ENCODE data around the gene DENND2A. TPM values are rescaled to one million over a fixed set of nuclear protein-coding genes. Genes with fewer than 3 reads are reported as not detected.

Gene DENND2A
- total and polyA plus RNA-seq, 10 of the 15 experiments (the other 5 are each of a cell fraction or from before 2014, with no cell fraction given), result 0.01 TPM; not detected in 9

DNA sequence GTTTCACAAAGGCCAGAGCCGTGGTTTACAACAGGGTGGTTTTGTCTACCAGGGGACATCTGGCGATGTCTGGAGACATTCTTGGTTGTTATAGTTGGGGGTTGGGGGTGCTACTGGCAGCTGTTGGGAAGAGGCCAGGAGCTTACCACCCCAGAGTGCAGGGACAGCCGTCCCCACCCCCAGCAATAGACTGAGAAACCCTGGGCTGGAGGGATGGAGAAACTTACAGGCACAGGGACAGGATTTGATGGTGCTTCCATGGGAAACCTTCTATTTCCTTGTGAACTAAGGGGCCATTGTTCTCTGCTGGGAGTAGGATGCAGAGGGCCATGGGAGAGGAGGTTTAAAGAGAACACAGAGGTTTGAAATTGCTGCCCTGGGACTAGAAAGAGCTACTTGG is 43.0 kb upstream of the DENND2A start:
- no TSS peak for BruUV-seq (replicated peaks)
- SMC1A ChIA-PET (ENCODE audit: uncharacterized antibody, unreplicated experiment), result interaction anchor here (1.9 kb wide), 1 partner anchor 9 kb away, joined by 4 read pairs; no protein-coding TSS in a partner anchor
- CTCF ChIA-PET, result interaction anchor here (1.4 kb wide), 1 partner anchor 330 kb away, joined by 3 read pairs; no protein-coding TSS in a partner anchor

GRCh38 chr7:140681766-140682165 is 41.2 kb upstream of the DENND2A start:
- in situ Hi-C loops (cut with MboI) (no loop called here), intact Hi-C loops (cut with micrococcal nuclease; ENCODE audit: unreplicated experiment) (no loop called here)
- Histone ChIP-seq H3K27me3 (replicated peaks in 1 of 2; ENCODE audit: control insufficient read depth in 2 of 2, insufficient read depth in 2 of 2, low read length in 1 of 2) (no peaks in the 10 kb centered on the region), H2AFZ (ENCODE audit: control insufficient read depth, low read depth, low read length) (no peak overlapping the region), H3K79me2 (ENCODE audit: control insufficient read depth, insufficient read depth, low read length) (no peaks in the 10 kb centered on the region), H3K4me3 (no peak overlapping the region), H3K4me1 (ENCODE audit: control insufficient read depth, insufficient read depth, low read length) (peaks cover under 1% of the 10 kb centered on the region; the same call in 1 of the 2 replicates), H3K4me2 (ENCODE audit: control insufficient read depth, insufficient read depth) (no peak overlapping the region), H3K27ac (ENCODE audit: control insufficient read depth, insufficient read depth) (no peak overlapping the region), H3K9ac (ENCODE audit: control insufficient read depth, insufficient read depth, low read length) (no peak overlapping the region), H4K20me1 (ENCODE audit: control insufficient read depth, insufficient read depth) (no peaks in the 10 kb centered on the region), H3K9me3 (replicated peaks; ENCODE audit: control insufficient read depth, insufficient read depth, low read length) (no peaks in the 10 kb centered on the region), H3K36me3 (ENCODE audit: control insufficient read depth in 2 of 2, insufficient read depth in 2 of 2, low read length in 1 of 2) (peaks cover 0 to 4% of the 10 kb centered on the region in 2 experiments; a peak in 1 of 4 replicates)
- ChIA-PET RAD21 (ENCODE audit: unreplicated experiment) (interaction anchor here (0.7 kb wide), 1 partner anchor 170 kb away, joined by 3 read pairs; no protein-coding TSS in a partner anchor), POLR2A (no interaction called here), SMC1A (ENCODE audit: uncharacterized antibody, unreplicated experiment) (no interaction called here), CTCF (interaction anchor here (1.0 kb wide), 1 partner anchor 130 kb away, joined by 3 read pairs; no protein-coding TSS in a partner anchor)
- BruUV-seq (replicated peaks), result no TSS peak
- DNase-seq (ENCODE audit: low read depth, low spot score) (no peak), FAIRE-seq (no peak), ATAC-seq (no peak)
- WGBS (ENCODE audit: insufficient coverage, insufficient replicate concordance, low lambda C conversion rate, missing lambda C conversion rate), result 96% methylated on average over 3 of the region's 3 CpGs
- TF ChIP-seq, protein P1, sequence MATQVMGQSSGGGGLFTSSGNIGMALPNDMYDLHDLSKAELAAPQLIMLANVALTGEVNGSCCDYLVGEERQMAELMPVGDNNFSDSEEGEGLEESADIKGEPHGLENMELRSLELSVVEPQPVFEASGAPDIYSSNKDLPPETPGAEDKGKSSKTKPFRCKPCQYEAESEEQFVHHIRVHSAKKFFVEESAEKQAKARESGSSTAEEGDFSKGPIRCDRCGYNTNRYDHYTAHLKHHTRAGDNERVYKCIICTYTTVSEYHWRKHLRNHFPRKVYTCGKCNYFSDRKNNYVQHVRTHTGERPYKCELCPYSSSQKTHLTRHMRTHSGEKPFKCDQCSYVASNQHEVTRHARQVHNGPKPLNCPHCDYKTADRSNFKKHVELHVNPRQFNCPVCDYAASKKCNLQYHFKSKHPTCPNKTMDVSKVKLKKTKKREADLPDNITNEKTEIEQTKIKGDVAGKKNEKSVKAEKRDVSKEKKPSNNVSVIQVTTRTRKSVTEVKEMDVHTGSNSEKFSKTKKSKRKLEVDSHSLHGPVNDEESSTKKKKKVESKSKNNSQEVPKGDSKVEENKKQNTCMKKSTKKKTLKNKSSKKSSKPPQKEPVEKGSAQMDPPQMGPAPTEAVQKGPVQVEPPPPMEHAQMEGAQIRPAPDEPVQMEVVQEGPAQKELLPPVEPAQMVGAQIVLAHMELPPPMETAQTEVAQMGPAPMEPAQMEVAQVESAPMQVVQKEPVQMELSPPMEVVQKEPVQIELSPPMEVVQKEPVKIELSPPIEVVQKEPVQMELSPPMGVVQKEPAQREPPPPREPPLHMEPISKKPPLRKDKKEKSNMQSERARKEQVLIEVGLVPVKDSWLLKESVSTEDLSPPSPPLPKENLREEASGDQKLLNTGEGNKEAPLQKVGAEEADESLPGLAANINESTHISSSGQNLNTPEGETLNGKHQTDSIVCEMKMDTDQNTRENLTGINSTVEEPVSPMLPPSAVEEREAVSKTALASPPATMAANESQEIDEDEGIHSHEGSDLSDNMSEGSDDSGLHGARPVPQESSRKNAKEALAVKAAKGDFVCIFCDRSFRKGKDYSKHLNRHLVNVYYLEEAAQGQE (IDR thresholded peaks at IDR 0.05; ENCODE audit: low read depth, low read length), result no peak
- TF ChIP-seq, protein P2, sequence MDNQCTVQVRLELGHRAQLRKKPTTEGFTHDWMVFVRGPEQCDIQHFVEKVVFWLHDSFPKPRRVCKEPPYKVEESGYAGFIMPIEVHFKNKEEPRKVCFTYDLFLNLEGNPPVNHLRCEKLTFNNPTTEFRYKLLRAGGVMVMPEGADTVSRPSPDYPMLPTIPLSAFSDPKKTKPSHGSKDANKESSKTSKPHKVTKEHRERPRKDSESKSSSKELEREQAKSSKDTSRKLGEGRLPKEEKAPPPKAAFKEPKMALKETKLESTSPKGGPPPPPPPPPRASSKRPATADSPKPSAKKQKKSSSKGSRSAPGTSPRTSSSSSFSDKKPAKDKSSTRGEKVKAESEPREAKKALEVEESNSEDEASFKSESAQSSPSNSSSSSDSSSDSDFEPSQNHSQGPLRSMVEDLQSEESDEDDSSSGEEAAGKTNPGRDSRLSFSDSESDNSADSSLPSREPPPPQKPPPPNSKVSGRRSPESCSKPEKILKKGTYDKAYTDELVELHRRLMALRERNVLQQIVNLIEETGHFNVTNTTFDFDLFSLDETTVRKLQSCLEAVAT (IDR thresholded peaks at IDR 0.05), result no peak
- TF ChIP-seq RBBP5 (conservative IDR thresholded peaks at IDR 0.05) (no peak), IRF3 (IDR thresholded peaks at IDR 0.05) (no peak), SRF (IDR thresholded peaks at IDR 0.05; ENCODE audit: low read depth in 2 of 2, low read length in 2 of 2) (no peak), ZNF217 (IDR thresholded peaks at IDR 0.05) (no peak), CHD4 (IDR thresholded peaks at IDR 0.05) (no peak), ASH2L (IDR thresholded peaks at IDR 0.05; ENCODE audit: borderline replicate concordance, low read depth) (no peak)
- TF ChIP-seq, protein P3, sequence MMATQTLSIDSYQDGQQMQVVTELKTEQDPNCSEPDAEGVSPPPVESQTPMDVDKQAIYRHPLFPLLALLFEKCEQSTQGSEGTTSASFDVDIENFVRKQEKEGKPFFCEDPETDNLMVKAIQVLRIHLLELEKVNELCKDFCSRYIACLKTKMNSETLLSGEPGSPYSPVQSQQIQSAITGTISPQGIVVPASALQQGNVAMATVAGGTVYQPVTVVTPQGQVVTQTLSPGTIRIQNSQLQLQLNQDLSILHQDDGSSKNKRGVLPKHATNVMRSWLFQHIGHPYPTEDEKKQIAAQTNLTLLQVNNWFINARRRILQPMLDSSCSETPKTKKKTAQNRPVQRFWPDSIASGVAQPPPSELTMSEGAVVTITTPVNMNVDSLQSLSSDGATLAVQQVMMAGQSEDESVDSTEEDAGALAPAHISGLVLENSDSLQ (IDR thresholded peaks at IDR 0.05), result no peak

More for the DNA sequence above, 43.0 kb upstream of the DENND2A start:
- H3K36me3 ChIP-seq (ENCODE audit: control insufficient read depth in 2 of 2, insufficient read depth in 2 of 2, low read length in 1 of 2), result peaks cover 5 to 7% of the 10 kb centered on the region in 2 experiments; a peak in 3 of 4 replicates
- no peak overlapping the region for H3K4me2 ChIP-seq (ENCODE audit: control insufficient read depth, insufficient read depth)
- no peaks in the 10 kb centered on the region for H3K79me2 ChIP-seq (ENCODE audit: control insufficient read depth, insufficient read depth, low read length)
- FAIRE-seq (no peak), ATAC-seq (no peak), DNase-seq (ENCODE audit: low read depth, low spot score) (no peak)
- 72% methylated on average over 3 of the region's 3 CpGs for WGBS (ENCODE audit: insufficient coverage, insufficient replicate concordance, low lambda C conversion rate, missing lambda C conversion rate)
- H3K9me3 ChIP-seq (replicated peaks; ENCODE audit: control insufficient read depth, insufficient read depth, low read length), result no peaks in the 10 kb centered on the region
- H3K27me3 ChIP-seq (replicated peaks in 1 of 2; ENCODE audit: control insufficient read depth in 2 of 2, insufficient read depth in 2 of 2, low read length in 1 of 2), result no peaks in the 10 kb centered on the region
- H3K27ac ChIP-seq (ENCODE audit: control insufficient read depth, insufficient read depth), result no peak overlapping the region
- TF ChIP-seq BHLHE40 (IDR thresholded peaks at IDR 0.05; ENCODE audit: borderline replicate concordance in 1 of 2, low read depth in 2 of 2, low read length in 1 of 2) (no peak), POLR2A (IDR thresholded peaks at IDR 0.05; ENCODE audit: low read depth, low read length) (no peak), GABPA (IDR thresholded peaks at IDR 0.05; ENCODE audit: low read depth) (no peak), IRF4 (IDR thresholded peaks at IDR 0.05; ENCODE audit: low read depth, low read length) (no peak)
- no peaks in the 10 kb centered on the region for H3K4me1 ChIP-seq (ENCODE audit: control insufficient read depth, insufficient read depth, low read length)
- H4K20me1 ChIP-seq (ENCODE audit: control insufficient read depth, insufficient read depth), result no peaks in the 10 kb centered on the region
- intact Hi-C loops (cut with micrococcal nuclease; ENCODE audit: unreplicated experiment), result no loop called here
- no peak overlapping the region for H3K9ac ChIP-seq (ENCODE audit: control insufficient read depth, insufficient read depth, low read length)
- in situ Hi-C loops (cut with MboI), result no loop called here
- ChIA-PET POLR2A (no interaction called here), RAD21 (ENCODE audit: unreplicated experiment) (no interaction called here)
- H2AFZ ChIP-seq (ENCODE audit: control insufficient read depth, low read depth, low read length), result no peak overlapping the region
- no peak overlapping the region for H3K4me3 ChIP-seq

All from GM12878 (cell line).